HG03432 (cell line): ENCODE results near the gene MYO18B.

ENCODE experiments used
- ATAC-seq: cut with Tn5 transposase; IDR thresholded peaks from one replicate; pipeline ENCODE4 v1.9.1; 2021; ENCODE audit warnings: mild to moderate bottlenecking, moderate library complexity; ENCODE audit not compliant: unreplicated experiment

MYO18B gene

DNA sequence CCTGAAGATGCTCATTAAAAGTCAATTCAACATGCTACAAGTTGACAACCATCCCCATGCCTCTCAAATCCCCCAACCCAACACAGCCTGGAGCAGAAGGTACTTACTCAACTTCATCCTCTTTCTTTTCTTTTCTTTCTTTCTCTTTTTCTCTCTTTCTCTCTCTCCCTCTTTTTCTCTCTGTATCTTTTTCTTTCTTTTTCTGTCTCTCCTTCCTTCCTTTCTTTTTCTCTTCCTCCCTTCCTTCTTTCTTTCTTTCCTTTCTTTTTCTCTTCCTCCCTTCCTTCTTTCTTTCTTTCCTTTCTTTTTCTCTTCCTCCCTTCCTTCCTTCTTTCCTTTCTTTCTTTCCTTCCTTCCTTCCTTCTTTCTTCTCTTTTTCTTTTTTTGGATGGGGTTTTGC is 291.6 kb downstream of the MYO18B start:
- no peak for ATAC-seq

GRCh38 chr22:26035523-26035922 is 293.5 kb downstream of the MYO18B start:
- no peak for ATAC-seq

DNA sequence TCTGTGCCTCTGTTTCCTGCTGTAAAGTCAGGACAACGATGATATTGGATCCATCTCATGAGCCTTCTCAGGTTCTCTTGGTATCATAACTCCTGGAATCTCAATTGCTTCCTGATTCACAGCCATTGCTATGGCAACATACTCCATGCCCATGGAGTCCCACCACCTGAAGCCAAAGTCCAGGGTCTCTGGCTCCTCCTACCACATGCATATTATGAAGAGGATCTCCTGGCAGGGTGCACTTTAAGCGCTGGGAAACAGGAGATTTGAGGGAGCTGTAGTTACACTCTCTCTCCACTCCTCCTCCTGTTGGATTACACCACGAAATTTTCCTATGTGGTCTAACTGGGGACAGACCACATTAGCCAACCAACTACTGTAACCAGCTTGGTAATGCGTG is 296.4 kb downstream of the MYO18B start:
- ATAC-seq: no peak

GRCh38 chr22:26041931-26042330 is 299.9 kb downstream of the MYO18B start:
- no peak for ATAC-seq

DNA sequence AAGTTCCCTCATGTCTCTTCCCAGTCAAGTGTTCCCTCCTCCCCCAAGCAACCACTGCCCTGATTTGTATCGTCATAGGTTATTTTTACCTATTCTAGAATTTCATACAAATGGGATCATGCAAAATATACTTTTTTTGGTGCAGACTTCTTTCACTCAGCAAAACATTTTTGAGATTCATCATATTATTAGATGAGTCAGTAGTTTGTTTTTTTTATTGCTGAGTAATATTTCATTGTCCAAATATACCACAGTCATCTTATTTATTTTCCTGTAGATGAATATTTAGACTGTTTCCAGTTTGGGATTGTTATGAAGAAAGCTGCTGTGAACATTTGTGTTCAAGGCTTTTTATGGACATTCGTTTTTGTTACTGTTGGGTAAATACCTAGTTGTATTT is 301.0 kb downstream of the MYO18B start:
- no peak for ATAC-seq

GRCh38 chr22:26045051-26045450 is 303.1 kb downstream of the MYO18B start:
- ATAC-seq: no peak

GRCh38 chr22:26045860-26046259 is 303.9 kb downstream of the MYO18B start:
- no peak for ATAC-seq

GRCh38 chr22:26047516-26047915 is 305.5 kb downstream of the MYO18B start:
- no peak for ATAC-seq

DNA sequence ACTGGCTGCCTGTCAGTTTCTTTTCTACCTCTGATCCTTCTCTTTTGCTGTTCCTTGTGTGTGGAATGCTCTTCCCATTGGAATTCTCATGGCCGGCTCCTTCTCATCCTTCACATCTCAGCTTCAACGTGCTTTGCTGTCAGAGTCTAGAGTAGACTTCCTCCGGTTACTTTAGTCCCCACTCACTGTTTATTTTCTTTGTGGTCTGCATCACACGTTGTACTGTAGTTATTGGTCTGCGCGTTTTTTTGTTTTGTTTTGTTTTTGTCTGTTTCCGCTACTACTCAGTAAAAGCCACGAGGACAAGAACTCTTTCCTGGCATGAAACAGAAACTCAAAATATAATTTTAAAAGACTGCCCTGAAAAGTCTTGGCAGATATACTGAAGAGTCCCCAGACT is 305.9 kb downstream of the MYO18B start:
- ATAC-seq: no peak

- ATAC-seq: no peak
Observed at GRCh38 chr22:26050079-26050478, 308.1 kb downstream of the MYO18B start.

- ATAC-seq: no peak
Observed at GRCh38 chr22:26053737-26054316, 311.8 kb downstream of the MYO18B start.

- no peak for ATAC-seq
Observed at GRCh38 chr22:26054841-26055605, 313.0 kb downstream of the MYO18B start.

DNA sequence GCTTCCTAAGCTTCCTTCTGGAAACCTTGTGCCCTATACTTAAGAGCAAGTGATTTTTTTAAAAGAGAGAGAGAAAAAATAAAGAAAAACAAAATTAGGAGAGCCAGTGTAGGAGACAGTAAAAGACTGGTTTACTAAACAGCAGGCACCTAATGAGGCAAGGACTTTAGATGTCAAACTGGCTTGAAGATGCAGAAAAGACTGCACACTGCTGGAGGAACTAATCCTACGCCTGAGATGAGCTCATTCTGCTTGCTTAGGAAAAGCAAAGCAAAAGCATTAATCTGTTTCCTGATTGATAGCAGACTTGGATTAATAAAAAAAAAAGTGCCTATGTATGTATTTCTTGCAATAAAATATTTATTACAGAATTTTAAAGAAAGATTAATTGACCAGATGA is 313.7 kb downstream of the MYO18B start:
- no peak for ATAC-seq

GRCh38 chr22:26056455-26057200 is 314.6 kb downstream of the MYO18B start:
- no peak for ATAC-seq

- ATAC-seq: no peak
Observed at GRCh38 chr22:26057731-26058130, 315.7 kb downstream of the MYO18B start.

GRCh38 chr22:26064048-26064447 is 322.1 kb downstream of the MYO18B start:
- ATAC-seq: no peak

DNA sequence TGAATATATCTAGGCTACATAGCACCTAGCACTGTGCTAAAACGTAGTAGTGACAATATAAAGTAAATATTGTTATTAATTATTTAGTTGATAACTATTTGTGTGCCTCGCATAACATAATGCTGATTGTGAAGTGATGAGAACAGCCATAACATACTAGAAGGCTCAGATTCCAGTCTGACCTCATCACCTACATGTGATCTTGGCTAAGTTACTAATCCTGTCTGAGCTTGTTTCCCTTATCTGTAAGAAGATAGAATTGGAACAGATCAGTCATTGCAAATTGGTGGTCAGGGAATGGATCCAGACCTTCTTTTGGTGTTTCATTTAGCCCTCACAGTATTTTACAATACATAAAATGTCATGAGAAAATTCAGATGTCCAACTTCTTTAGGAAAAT is 323.9 kb downstream of the MYO18B start:
- ATAC-seq: no peak

DNA sequence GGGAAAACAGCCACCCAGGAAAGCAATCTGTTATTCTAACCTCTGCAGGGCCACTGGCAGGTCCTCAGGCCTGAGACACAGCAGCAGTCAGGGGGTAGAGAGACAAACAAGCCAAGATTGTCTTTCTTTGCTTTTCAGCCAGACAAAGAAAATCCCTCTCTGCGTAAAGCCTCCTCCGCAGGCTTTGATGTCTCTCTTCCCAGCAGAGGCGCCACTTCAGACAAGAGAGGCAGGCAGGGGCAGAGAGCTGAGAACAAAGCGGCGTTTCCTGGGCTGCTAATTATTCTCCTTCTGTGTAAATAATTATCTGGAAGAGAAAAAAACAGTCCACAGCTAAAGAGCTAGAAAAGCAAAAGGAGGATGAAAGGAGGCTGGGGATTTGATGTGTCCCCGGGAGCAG is 324.5 kb downstream of the MYO18B start:
- ATAC-seq: no peak

- ATAC-seq: no peak
Observed at GRCh38 chr22:26068571-26068970, 326.6 kb downstream of the MYO18B start.

- no peak for ATAC-seq
Observed at GRCh38 chr22:26072621-26073020, 330.6 kb downstream of the MYO18B start.

DNA sequence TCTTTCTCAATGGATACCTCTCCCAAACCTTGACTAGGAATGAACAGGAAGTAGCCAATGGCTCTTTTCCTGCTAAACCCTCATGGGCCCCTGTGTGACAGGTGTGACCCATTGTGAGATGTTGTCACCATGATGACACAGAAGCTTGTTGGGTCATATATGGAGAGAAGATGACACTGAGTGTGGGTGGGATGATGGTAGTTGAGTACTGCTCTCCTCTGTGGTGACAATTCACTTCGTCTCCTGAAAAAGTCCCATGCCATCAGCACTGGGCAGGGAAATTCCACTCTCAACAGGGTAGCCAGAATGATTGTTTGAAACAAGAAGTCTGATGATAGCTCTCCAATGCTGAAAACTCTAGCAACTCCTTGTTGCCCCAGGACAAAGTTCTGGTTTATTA is 333.3 kb downstream of the MYO18B start:
- ATAC-seq: no peak

GRCh38 chr22:26079009-26079408 is 337.0 kb downstream of the MYO18B start:
- no peak for ATAC-seq
